ENCODE results near the gene MSGN1.

Gene MSGN1, protein sequence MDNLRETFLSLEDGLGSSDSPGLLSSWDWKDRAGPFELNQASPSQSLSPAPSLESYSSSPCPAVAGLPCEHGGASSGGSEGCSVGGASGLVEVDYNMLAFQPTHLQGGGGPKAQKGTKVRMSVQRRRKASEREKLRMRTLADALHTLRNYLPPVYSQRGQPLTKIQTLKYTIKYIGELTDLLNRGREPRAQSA

DNA sequence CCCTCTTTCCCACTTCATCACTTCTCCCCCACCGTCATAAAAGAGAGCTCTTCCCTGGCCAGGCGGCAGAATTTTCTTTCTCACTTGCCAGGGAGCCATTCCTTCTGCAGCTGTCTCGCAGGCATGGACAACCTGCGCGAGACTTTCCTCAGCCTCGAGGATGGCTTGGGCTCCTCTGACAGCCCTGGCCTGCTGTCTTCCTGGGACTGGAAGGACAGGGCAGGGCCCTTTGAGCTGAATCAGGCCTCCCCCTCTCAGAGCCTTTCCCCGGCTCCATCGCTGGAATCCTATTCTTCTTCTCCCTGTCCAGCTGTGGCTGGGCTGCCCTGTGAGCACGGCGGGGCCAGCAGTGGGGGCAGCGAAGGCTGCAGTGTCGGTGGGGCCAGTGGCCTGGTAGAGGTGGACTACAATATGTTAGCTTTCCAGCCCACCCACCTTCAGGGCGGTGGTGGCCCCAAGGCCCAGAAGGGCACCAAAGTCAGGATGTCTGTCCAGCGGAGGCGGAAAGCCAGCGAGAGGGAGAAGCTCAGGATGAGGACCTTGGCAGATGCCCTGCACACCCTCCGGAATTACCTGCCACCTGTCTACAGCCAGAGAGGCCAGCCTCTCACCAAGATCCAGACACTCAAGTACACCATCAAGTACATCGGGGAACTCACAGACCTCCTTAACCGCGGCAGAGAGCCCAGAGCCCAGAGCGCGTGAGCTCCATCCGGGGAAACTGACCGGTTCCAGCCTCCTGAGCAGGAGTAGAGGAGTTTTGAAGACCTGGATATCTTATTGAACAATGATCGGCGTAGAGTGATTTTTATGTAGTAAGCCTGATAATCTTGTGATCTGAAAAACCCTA is at the start of gene MSGN1:
MSGN1 (plus strand) TSS at position 65 of the 850 bp plus-strand sequence; CDS start at position 124, 59 bp downstream.
- in situ Hi-C loops (cut with HindIII; ENCODE audit: low sequenced_read_pairs) = no loop called here

DNA sequence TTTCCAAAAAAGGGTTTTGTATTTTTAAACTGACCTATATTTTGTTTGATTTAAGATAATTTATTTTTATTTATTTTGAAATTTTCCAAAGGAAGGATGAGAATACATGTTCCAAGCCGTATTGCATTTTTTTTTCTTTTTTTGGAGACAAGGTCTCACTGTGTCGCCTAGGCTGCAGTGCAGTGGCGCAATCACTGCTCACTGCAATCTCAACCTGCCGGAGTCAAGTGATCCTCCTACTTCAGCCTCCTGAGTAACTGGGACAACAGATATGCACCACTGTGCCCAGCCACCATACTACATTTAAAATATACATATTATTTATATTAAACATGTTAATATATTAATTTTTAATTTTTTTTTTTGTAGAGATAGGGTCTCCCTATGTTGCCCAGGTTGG is 47.4 kb upstream of the MSGN1 start:
- in situ Hi-C loops (cut with HindIII; ENCODE audit: low sequenced_read_pairs) = no loop called here

DNA sequence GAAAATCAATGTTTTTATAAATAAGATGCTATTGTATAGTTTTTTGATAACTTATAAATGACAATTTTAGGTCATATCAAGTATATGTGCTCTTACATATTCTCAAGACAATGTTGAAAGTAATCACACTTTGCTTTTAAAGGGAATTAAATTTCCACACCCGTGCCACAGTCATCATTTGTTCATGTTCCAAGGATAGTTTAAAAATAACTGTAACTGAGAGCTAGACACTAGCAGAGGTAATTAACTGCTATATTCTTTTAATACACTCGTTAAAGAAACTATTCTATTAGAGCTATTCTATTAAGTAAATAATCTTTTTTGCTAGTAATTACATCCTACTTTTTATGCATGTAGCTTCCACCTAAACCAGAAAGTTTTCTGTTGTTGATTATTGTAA is 44.3 kb upstream of the MSGN1 start:
- in situ Hi-C loops (cut with HindIII; ENCODE audit: low sequenced_read_pairs) = no loop called here

DNA sequence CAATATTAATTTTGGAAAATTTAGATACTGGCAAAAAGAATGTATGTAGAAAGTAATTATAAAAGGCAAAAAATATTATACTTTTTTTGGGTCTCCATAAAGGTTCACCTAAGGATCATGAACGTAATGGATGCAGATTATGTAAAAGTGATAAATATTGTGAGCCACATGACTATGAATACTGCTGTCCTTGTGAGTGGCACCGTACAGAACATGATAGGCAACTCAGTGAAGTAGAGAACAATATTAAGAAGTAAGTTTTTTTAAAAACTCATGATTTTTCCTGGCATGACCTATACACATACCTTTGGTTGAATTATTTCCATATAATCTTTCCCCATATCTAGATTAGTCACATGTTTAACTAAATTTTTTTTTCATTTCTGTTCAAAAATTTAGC is 43.7 kb upstream of the MSGN1 start:
- in situ Hi-C loops (cut with HindIII; ENCODE audit: low sequenced_read_pairs) = no loop called here

DNA sequence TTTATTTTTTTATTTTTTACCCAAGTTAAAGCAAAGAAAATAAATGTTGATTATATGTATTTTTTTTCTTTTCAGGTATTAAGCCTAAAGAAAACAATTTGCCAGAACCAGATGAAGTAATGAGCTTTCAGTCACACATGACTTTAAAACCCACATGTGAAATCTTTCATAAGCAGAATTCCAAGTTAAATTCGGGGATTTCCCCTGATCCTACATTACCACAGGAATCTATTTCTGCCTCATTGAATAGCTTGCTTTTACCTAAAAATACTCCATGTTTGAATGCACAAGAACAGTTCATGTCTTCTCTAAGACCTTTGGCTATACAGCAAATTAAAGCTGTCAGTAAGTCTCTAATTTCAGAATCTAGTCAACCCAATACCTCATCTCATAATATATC is 35.7 kb upstream of the MSGN1 start:
- in situ Hi-C loops (cut with HindIII; ENCODE audit: low sequenced_read_pairs) = no loop called here

DNA sequence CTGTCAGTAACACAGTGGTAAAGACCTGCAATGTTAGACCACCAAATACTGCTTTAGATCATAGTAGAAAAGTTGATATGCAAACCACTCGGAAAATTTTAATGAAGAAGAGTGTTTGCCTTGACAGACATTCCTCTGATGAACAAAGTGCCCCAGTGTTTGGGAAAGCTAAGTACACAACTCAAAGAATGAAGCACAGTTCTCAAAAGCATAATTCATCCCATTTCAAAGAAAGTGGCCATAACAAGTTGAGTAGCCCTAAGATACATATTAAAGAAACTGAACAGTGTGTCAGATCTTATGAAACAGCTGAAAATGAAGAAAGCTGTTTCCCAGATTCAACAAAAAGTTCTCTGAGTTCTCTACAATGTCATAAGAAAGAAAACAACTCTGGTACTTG is 34.8 kb upstream of the MSGN1 start:
- in situ Hi-C loops (cut with HindIII; ENCODE audit: low sequenced_read_pairs) = no loop called here

DNA sequence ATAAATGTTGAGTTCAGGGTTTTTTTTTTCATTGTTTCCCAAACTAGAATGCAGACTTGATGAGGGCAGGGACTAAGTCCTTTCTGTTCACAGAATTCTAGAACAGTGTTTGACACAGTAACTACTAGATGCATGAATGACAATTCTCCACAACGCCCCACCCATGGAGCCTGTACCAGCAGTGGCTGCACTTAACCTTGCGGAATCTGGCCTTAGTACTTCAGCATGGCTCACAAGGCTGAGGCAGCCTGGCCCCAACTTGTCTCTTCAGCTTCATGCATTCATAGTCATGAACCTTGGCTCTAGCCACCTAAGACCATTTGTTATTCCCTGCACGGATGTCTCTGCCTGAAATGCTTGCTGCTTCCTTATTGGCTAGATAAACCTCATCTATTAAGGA is 29.5 kb upstream of the MSGN1 start:
- in situ Hi-C loops (cut with HindIII; ENCODE audit: low sequenced_read_pairs) = no loop called here

DNA sequence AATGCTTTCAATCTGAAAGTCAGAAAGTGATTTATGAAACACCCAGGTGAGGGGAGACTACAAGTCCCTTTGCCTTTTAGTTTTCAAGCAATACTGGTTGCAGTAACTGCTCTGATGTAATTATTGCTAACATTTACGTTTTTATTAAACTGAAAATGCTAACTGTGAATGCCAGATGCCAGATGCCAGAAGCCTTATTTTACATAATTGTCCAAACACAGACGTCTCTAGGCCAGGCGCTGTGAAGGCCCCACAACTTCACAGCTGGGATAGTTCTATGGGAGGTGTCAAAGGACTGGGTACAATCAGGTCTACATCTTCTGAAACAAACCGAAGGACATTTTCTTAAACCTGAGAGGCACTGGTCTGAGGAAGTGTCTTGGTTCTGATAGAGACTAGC is 27.5 kb upstream of the MSGN1 start:
- in situ Hi-C loops (cut with HindIII; ENCODE audit: low sequenced_read_pairs) = no loop called here

DNA sequence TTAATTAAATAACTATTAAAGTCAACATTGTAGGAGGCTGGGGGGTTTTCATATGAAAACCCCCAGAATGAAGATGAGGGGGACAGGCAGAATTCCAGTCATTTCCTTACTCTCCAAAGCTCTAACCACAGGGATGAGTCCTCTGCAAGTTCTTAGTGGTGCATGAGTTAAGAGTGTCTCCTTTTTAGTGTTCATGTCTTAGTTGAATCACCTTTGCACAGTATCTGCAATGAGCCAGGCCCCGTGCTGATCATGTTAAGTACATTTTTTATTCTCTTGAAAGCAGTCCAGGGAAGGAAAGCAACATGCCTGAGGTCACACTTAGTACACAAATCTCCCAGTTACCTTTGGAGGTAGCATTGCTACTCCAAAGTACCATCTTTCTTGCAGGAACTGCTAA is 25.7 kb upstream of the MSGN1 start:
- in situ Hi-C loops (cut with HindIII; ENCODE audit: low sequenced_read_pairs) = no loop called here

DNA sequence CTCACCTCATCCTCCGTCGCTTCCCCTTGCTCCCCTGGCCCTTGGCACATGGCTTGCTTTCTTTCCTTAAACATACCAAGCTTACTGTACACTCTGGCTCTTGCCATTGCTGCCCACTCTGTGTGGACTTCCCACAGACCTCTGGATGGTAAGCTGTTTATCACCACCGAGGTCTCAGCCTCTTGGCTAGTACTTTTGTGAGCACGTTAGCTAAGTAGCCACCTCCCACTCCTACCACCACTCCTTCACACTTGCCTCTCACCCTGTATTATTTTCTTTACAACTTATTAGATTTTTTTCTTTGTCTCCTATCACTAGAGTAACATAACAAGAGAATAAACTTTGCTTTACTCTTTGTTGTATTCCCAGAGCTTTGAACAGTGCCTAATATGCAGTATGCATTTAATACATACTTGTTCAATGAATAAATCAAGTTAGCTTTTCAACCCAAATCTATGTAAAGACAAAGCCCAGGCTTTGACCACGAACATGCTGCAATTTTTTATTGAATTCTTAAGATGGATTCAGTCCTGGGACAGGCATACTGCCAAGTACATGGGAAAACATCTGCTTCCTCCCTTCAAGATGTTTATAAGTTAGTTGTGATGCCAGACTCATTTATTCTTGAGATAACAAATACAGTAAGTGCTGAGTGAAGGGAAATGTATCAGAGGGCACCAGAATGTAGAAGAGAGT is 25.0 kb upstream of the MSGN1 start:
- in situ Hi-C loops (cut with HindIII; ENCODE audit: low sequenced_read_pairs) = no loop called here

DNA sequence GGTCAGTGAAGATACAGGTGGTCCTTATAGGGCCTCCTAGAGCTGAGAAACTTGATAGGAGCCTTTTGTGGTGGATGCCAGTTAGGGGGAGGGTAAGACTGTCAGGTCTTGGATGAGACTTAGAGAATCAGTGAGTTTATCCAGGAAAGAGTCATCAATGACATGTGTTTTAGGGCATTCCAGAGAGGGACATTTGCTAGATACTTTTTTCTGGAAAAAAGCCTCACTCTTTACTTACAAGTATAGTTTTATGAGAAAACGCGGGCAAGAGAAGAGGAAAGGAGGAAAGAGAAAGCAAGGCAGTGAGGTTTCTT is 24.5 kb upstream of the MSGN1 start:
- in situ Hi-C loops (cut with HindIII; ENCODE audit: low sequenced_read_pairs) = no loop called here

DNA sequence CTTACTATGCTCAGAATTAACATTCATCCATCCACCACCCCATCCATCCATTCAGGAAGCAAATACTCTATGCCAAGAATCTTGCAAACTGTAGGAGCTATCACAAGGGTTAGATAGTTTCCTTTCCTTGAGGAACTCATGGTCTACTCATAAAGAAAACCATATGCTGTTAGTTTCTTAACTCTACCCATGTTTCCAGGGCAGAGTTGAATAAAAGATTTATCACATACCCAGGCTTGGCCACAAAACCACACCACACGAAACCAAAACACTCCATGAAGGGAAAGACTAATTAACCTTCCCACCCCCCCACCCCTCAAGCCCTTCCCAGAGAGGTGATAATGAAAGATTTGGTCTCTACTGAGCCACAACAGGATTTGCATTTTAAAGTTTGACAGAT is 23.7 kb upstream of the MSGN1 start:
- in situ Hi-C loops (cut with HindIII; ENCODE audit: low sequenced_read_pairs) = no loop called here

DNA sequence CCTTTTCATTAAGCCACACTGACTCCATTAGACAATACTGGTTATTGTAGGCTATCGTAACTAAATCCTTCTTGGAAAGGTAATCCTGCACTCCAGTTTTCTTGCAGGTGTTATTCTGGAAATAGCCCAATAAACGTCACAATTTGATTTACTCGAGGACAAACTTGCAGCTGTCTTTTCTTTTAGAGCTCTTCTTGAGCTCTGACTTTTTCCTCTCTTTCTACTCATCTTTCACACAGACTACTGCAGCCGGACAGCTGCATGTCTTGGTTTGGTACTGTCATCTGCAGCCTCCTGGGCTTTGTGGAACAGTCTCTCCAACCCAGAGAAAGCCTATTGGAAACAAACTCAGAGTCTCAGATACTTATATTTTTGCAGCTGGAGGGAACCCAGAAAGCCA is 23.0 kb upstream of the MSGN1 start:
- in situ Hi-C loops (cut with HindIII; ENCODE audit: low sequenced_read_pairs) = no loop called here

DNA sequence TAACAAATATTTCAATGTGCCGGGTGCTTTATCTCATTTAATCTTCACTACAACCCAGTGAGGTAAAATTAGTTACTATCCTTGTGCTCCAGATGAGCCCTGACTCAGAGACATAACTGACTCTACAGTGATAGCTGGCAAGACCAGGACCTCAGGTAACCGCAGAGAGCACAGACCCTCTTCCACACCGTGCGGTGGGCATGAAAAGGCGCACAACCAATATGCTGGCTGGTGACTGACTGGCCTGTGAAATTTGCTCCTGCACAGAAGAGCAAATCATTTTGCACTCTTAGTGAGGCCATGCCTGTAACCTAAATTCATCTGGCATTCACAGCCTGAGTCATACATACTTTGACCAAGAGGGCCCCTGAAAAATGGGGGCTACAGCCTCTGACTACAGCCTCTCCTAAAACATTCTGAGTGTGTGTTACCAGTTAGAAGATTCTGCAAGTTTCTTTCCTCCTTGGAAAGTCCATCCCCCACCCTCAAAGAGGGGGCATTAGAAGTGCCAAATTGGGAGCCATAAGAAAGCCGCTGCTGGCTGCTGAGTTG is 22.4 kb upstream of the MSGN1 start:
- in situ Hi-C loops (cut with HindIII; ENCODE audit: low sequenced_read_pairs) = no loop called here

DNA sequence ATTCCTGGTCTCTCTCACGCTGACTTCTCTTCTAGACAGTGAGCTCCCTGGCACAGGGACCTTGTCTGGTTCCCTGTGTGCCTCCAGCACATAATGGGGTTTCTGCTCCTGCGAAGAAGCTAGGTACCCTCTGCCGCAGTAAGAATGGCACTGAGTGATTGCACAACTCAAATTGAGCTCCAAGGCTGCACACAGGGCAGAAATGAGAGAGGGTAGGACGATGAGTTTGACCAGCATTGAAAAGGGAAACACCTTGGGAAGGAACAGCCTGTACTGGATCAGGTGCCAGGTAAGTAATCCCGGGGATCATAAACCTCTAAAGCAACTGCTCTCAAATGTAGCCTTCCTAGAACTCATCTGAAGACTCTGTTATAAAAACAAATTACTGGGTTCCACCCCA is 21.0 kb upstream of the MSGN1 start:
- in situ Hi-C loops (cut with HindIII; ENCODE audit: low sequenced_read_pairs) = no loop called here

DNA sequence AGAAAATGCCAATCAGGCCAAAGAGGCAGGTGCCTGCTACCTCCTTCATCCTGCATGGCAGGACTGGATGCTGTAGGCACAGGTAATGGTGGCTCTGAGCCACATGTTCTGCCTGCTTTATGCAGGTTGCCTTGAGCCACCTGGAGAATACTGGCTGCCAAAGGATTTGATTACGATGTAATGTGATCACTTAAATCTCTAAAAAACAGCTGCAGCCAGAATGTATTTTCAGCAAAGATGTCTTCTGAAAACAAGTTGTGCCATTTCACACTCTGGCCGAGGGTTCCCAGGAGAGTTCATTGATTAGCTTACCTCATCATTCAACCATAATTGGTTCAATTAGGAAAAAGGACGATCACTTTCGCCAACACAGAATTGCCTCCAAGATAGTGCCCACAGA is 17.9 kb upstream of the MSGN1 start:
- in situ Hi-C loops (cut with HindIII; ENCODE audit: low sequenced_read_pairs) = no loop called here

DNA sequence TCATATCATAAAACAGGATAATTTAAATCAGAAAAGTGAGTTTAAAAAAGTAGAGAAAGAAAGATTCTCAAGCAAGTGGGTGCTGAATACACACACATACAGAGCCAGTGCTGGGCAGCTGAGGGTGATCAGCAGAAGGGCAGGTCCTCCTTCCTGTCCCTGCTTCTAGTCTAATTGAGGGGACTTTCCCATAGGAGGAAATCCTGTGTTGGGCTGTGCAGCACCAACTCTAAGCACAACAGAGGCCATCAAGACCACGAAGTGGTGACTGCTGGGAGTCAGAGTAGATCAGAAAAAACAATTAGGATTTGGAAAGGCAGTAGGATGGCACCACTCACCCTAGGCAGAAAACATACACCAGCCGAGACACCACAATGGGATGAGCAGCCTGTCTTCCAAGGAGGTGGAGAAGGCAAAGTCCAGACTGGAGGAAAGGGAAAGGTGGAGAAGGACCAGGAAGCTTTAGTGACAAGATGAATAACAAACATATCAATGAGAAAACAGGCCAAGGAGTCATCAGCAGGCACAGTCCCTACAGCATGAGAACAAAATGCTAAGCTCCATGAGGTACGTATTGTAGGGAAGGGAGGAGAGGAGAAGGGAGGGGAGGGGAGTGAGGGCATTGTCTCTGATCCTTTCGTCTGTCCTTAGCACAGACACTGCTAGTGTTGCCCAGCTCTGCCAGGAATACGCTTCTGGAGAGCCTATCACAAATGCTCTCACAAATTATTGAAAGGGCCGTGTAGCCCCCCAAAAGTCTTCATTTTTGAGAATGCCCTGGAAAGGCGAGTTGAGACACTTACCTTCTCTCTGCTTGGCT is 16.7 kb upstream of the MSGN1 start:
- in situ Hi-C loops (cut with HindIII; ENCODE audit: low sequenced_read_pairs) = no loop called here

DNA sequence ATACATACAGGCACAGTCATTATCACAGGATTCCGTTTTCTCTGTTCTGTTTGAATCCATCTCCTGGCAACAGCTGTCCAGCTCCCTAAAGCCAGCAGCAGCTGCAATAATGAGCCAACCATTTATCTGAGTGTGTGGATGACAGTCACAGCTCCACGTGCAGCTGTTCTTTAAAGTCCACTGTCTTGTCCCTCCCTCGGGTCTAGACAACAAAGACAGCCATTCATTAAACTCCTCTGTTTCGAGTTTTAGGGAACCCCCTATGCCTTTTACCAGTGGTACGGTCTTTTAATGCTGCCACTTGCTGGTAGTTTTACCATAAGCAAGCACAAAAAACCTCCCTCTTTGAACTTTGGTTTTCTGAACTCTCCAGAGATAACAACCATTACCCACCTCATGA is 16.0 kb upstream of the MSGN1 start:
- in situ Hi-C loops (cut with HindIII; ENCODE audit: low sequenced_read_pairs) = no loop called here

DNA sequence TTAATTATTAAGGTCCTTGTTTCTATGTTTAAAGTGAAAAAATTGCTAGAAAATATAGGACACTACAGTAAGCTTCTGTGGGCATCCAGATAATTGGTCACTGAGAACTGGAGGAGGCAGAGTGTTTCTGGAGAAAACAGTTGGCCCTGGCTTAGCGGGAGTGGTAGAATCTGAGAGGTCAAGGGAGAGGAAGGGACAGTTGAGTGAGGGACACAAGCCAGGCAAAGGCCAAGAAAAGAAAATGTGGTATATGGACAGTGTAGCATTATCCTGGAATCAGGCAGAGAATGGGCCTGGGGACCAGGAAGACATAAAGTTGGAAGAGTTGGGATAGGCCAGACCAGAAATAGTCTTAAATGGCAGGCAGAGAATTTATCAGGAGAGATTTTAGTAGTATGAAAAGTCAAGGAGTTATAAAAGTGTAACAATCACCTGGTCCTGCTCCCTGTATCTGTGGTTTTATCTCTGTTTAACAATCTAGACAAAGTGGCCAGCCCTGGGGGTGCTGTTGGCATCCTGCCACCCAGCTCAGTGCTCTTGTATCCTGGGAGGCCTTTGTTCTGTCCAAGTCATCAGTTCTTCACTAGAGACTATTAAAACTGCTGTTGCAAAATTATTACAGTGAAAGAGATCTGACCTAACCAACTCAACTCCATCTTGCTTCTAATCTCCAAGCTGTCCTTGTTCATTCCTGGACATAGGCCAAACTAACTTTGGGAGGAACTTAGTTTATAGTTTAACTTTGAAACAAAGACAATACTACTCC is 15.4 kb upstream of the MSGN1 start:
- in situ Hi-C loops (cut with HindIII; ENCODE audit: low sequenced_read_pairs) = no loop called here

DNA sequence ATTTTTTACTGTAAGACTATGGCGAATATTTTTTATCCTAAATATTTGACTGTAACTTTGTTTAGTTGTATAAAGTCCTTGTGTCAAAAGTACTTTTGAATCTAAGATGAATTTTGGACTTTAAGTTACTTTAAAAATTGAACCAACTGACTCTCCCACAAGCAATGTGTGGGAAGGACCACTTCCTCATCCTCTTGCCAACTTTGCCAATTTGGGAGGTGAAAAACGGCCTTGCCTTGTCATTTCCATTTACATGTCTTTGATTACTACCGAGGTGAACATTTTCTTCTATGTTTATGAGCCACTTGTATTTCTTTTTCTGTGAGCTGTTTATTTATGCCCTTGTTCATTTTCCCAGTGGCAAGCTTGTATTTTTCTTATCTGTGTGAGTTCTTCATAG is 12.8 kb upstream of the MSGN1 start:
- in situ Hi-C loops (cut with HindIII; ENCODE audit: low sequenced_read_pairs) = no loop called here
